Stomach (tissue), 4 donors: ENCODE results near the gene ANGPTL2.

Experiments
- EP300 ChIP-seq: sonication (generic); formaldehyde crosslinking; IDR thresholded peaks from one replicate; pipeline ENCODE4 v1.6.1; 2017; ENCODE audit warnings: antibody characterized with exemption
- TF ChIP-seq, protein P1 (sequence below), 7 experiments: fragments of 450-650 bp in 4 of 7; fragments of 200-600 bp in 3 of 7; sonication (generic) in 3 of 7; IDR thresholded peaks; one replicate each; pipeline ENCODE4 v1.5.1; 2016 to 2019; ENCODE audit warnings: antibody characterized with exemption in 7 of 7, control low read depth in 2 of 7, mild to moderate bottlenecking in 1 of 7

DNA sequence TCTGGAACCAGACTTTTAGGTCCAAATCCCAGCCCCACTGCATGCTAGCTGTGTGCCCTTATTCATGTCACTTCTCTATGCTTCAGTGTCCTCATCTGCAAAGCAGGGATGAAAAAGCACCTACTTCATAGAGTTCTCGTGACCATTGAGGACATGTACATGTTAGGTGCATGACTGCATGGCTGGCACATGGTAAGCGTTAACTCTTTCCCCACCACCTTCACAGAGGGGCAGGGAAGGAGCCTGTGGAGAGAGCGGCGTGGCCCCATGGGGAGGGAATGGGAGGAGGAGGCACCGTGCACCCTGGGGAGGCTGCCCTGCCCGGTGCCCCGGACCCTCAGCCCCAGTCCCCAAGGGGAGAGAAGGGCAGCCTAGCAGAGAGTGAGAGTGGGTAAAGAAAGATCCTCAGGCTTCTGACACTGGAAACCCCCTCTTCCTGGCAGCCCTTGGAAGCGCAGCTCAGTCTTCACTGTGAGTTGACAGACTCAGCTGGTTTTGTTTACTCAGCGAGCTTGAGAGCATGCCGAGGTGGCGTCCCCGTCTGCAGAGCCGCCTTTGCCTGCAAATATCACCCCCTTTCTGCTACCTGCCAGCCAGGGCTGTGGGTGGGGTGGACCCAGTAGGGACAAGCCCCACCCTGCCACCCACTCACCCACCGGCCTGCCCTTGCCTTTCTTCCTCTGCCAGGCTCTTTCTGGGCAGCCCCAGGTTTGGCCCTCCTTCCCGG is 10.6 kb upstream of the ANGPTL2 start:
- TF ChIP-seq EP300: no peak
- TF ChIP-seq, protein P1, sequence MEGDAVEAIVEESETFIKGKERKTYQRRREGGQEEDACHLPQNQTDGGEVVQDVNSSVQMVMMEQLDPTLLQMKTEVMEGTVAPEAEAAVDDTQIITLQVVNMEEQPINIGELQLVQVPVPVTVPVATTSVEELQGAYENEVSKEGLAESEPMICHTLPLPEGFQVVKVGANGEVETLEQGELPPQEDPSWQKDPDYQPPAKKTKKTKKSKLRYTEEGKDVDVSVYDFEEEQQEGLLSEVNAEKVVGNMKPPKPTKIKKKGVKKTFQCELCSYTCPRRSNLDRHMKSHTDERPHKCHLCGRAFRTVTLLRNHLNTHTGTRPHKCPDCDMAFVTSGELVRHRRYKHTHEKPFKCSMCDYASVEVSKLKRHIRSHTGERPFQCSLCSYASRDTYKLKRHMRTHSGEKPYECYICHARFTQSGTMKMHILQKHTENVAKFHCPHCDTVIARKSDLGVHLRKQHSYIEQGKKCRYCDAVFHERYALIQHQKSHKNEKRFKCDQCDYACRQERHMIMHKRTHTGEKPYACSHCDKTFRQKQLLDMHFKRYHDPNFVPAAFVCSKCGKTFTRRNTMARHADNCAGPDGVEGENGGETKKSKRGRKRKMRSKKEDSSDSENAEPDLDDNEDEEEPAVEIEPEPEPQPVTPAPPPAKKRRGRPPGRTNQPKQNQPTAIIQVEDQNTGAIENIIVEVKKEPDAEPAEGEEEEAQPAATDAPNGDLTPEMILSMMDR (IDR thresholded peaks at IDR 0.05): no peak
